Lower lobe of right lung (tissue), 2 donors: ENCODE data around the gene RND2. TPM values are rescaled to one million over a fixed set of nuclear protein-coding genes. Genes with fewer than 3 reads are reported as not detected.
A peak's percentile ranks its signal among the peaks of the same experiment; 100 is the strongest.

Source experiments
- ATAC-seq, 2 donors: fragments of 200-7000 bp; cut with Tn5 transposase; one replicate each; pipeline ENCODE4 v1.9.1; 2020 to 2022; ENCODE audit warnings: mild to moderate bottlenecking in 2 of 2, moderate library complexity in 2 of 2
- DNase-seq: peaks from one replicate; pipeline ENCODE4 v3.0.0-alpha.2; 2020
- H3K27ac ChIP-seq: fragments of 200-600 bp; one replicate; pipeline ENCODE4 v1.8.0; 2022
- H3K27me3 ChIP-seq: fragments of 200-600 bp; one replicate; pipeline ENCODE4 v1.8.0; 2022; ENCODE audit warnings: low read depth
- H3K36me3 ChIP-seq: fragments of 200-600 bp; one replicate; pipeline ENCODE4 v1.8.0; 2022; ENCODE audit warnings: mild to moderate bottlenecking
- H3K4me1 ChIP-seq: fragments of 200-600 bp; one replicate; pipeline ENCODE4 v1.8.0; 2022
- H3K4me3 ChIP-seq: fragments of 200-600 bp; one replicate; pipeline ENCODE4 v1.8.0; 2022; ENCODE audit warnings: mild to moderate bottlenecking
- H3K9me3 ChIP-seq: fragments of 200-600 bp; one replicate; pipeline ENCODE4 v1.8.0; 2022
- intact Hi-C: fragments of 100-400 bp; cut with DNase I; formaldehyde crosslinking; loops from one replicate; pipeline ENCODE4 v1.11.0; 2022
- total RNA-seq: library from RNA; stranded (reverse); fragmentation: NEBNext Ultra II Directional; extraction: Animal tissue kit (Norgen Biotek cat#: 25700); gene quantifications from one replicate; pipeline ENCODE4 v1.2.1, GENCODE V29; 2021
- TF ChIP-seq, protein P1 (sequence below): fragments of 200-600 bp; IDR thresholded peaks from one replicate; pipeline ENCODE4 v1.8.0; 2022; ENCODE audit warnings: antibody characterized with exemption, mild to moderate bottlenecking
- donor health status: DM: no; HTN: yes; CAD: no; lungs with severe emphysema.

Gene RND2
- total RNA-seq, 1 donor from 2014 or later, result 0.53 TPM

DNA sequence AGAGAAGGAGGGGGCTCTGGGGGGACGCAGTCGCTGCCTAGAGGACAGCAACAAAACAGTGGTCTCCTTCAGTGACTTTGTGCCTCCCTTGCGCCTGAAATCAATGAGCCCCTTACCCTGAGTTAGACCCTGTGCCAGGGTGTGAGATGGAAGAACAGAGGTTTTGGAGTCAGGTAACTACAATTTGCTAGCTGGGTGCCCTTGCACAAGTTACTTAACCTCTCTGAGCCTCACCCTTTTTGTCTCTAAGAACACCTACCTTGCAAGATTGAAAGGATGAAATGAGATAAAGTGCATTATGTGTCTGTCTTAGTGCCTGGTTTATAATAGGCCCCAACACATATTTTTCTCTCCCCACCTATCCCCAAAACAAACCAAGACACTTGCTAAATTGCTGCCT is 9.9 kb downstream of the RND2 start:
- no peak for DNase-seq
- ATAC-seq, result no peak
- TF ChIP-seq, protein P1, sequence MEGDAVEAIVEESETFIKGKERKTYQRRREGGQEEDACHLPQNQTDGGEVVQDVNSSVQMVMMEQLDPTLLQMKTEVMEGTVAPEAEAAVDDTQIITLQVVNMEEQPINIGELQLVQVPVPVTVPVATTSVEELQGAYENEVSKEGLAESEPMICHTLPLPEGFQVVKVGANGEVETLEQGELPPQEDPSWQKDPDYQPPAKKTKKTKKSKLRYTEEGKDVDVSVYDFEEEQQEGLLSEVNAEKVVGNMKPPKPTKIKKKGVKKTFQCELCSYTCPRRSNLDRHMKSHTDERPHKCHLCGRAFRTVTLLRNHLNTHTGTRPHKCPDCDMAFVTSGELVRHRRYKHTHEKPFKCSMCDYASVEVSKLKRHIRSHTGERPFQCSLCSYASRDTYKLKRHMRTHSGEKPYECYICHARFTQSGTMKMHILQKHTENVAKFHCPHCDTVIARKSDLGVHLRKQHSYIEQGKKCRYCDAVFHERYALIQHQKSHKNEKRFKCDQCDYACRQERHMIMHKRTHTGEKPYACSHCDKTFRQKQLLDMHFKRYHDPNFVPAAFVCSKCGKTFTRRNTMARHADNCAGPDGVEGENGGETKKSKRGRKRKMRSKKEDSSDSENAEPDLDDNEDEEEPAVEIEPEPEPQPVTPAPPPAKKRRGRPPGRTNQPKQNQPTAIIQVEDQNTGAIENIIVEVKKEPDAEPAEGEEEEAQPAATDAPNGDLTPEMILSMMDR, result no peak
- Histone ChIP-seq H3K27ac (no peak overlapping the region), H3K27me3 (no peaks in the 10 kb centered on the region), H3K4me1 (no peaks in the 10 kb centered on the region), H3K4me3 (no peak overlapping the region), H3K36me3 (no peaks in the 10 kb centered on the region), H3K9me3 (no peaks in the 10 kb centered on the region)
- intact Hi-C loops, result no loop called here

- TF ChIP-seq, protein P1, result no peak
- no peaks in the 10 kb centered on the region for H3K9me3 ChIP-seq
- intact Hi-C loops, result no loop called here
- no peak overlapping the region for H3K4me3 ChIP-seq
- no peaks in the 10 kb centered on the region for H3K27me3 ChIP-seq
- H3K36me3 ChIP-seq, result no peaks in the 10 kb centered on the region
- no peaks in the 10 kb centered on the region for H3K4me1 ChIP-seq
- no peak for ATAC-seq
- no peak overlapping the region for H3K27ac ChIP-seq
- DNase-seq, result no peak
Measured at GRCh38 chr17:43039646-43040045, 14.6 kb downstream of the RND2 start.

- H3K27ac ChIP-seq, result no peak overlapping the region
- TF ChIP-seq, protein P1, result no peak
- ATAC-seq, result peak; percentile 21 to 78
- no peaks in the 10 kb centered on the region for H3K36me3 ChIP-seq
- no peak for DNase-seq
- H3K9me3 ChIP-seq, result no peaks in the 10 kb centered on the region
- H3K4me3 ChIP-seq, result no peak overlapping the region
- H3K4me1 ChIP-seq, result no peaks in the 10 kb centered on the region
- no peaks in the 10 kb centered on the region for H3K27me3 ChIP-seq
- intact Hi-C loops, result no loop called here
Measured at GRCh38 chr17:43040655-43041054, 15.6 kb downstream of the RND2 start.

- no peak for DNase-seq
- Histone ChIP-seq H3K36me3 (no peaks in the 10 kb centered on the region), H3K9me3 (no peaks in the 10 kb centered on the region), H3K27me3 (no peaks in the 10 kb centered on the region), H3K4me1 (no peaks in the 10 kb centered on the region), H3K27ac (no peak overlapping the region), H3K4me3 (no peak overlapping the region)
- intact Hi-C loops, result no loop called here
- TF ChIP-seq, protein P1, result no peak
- no peak for ATAC-seq
Measured at GRCh38 chr17:43042025-43042628, 17.1 kb downstream of the RND2 start.

- TF ChIP-seq, protein P1, result no peak
- Histone ChIP-seq H3K27ac (no peak overlapping the region), H3K4me3 (no peak overlapping the region), H3K27me3 (no peaks in the 10 kb centered on the region), H3K36me3 (no peaks in the 10 kb centered on the region), H3K9me3 (no peaks in the 10 kb centered on the region), H3K4me1 (no peaks in the 10 kb centered on the region)
- ATAC-seq (no peak), DNase-seq (no peak)
- intact Hi-C loops, result no loop called here
Measured at GRCh38 chr17:43043307-43043706, 18.3 kb downstream of the RND2 start.
